ENCODE measurements around the gene RETREG3. TPM values are rescaled to one million over a fixed set of nuclear protein-coding genes. Genes with fewer than 3 reads are reported as not detected.

The RETREG3 gene
- total and polyA plus RNA-seq, 2 donors (not counting 1 experiment from before 2014, with no cell fraction given) = 44.1 to 108 TPM

GRCh38 chr17:42579794-42580551 is 29.2 kb downstream of the RETREG3 start:
- TF ChIP-seq EZH2 (IDR thresholded peaks at IDR 0.05; ENCODE audit: borderline replicate concordance, insufficient read depth, low read depth, low read length, poor library complexity, severe bottlenecking) = no peak
- TF ChIP-seq CTCF (IDR thresholded peaks at IDR 0.05) = no peak
- intact Hi-C loops (cut with micrococcal nuclease) = loop anchor here (10.0 kb wide), 1 partner anchor 415 kb away; the partner anchor contains the start of gene RPL27
- H3K79me2 ChIP-seq (ENCODE audit: control insufficient read depth, insufficient read depth, low read length) = peaks cover 14% of the 10 kb centered on the region
- H3K27ac ChIP-seq (ENCODE audit: low read length in 2 of 2) = peak overlapping the region in 1 of 2 donors; percentile 72
- Mint-ChIP-seq H3K4me3 (peak overlapping the region; percentile 30), H3K4me1 (peaks cover 40% of the 10 kb centered on the region), H3K27me3 (no peaks in the 10 kb centered on the region), H3K9me3 (ENCODE audit: insufficient read depth) (no peaks in the 10 kb centered on the region), H3K27ac (peak overlapping the region; percentile 78)
- no peak overlapping the region for H3K4me3 ChIP-seq (ENCODE audit: control extremely low read depth in 1 of 5, extremely low read depth in 1 of 5, insufficient read depth in 1 of 5, low read depth in 2 of 5, low read length in 4 of 5)
- no peak overlapping the region for H3K9ac ChIP-seq (ENCODE audit: low read length)
- peaks cover 12 to 30% of the 10 kb centered on the region in 2 donors for H3K4me1 ChIP-seq (ENCODE audit: control insufficient read depth in 2 of 2, insufficient read depth in 2 of 2, low read length in 2 of 2)
- no peaks in the 10 kb centered on the region for H3K27me3 ChIP-seq (replicated peaks in 1 of 4; ENCODE audit: control extremely low read depth in 1 of 4, control insufficient read depth in 3 of 4, insufficient read depth in 4 of 4, low read length in 3 of 4)
- WGBS (ENCODE audit: insufficient coverage) = no CpG with 5 or more reads among the region's 2 CpGs
- CTCF ChIA-PET = interaction anchor here (0.9 to 4.2 kb wide), 8 partner anchors 17 to 254 kb away, joined by 3 to 72 read pairs (median 4); partner anchors contain the start of genes BECN1, CCR10, PLEKHH3 and VPS25
- no peak overlapping the region for H3K4me2 ChIP-seq (replicated peaks; ENCODE audit: low read depth, low read length, poor library complexity, severe bottlenecking)
- ATAC-seq (ENCODE audit: low read depth) = no peak
- POLR2A ChIA-PET = interaction anchor here (2.7 kb wide), 1 partner anchor 31 kb away, joined by 12 read pairs; no protein-coding TSS in a partner anchor
- DNase-seq = no peak
- H4K20me1 ChIP-seq (ENCODE audit: control insufficient read depth, insufficient read depth, low read length, poor library complexity, severe bottlenecking) = peaks cover 15% of the 10 kb centered on the region
- no peaks in the 10 kb centered on the region for H3K9me3 ChIP-seq (ENCODE audit: control extremely low read depth in 1 of 3, control insufficient read depth in 2 of 3, insufficient read depth in 1 of 3, low read length in 2 of 3)
- peaks cover 12 to 56% of the 10 kb centered on the region in 2 experiments for H3K36me3 ChIP-seq (replicated peaks in 1 of 2; ENCODE audit: control extremely low read depth in 1 of 2, control insufficient read depth in 1 of 2, extremely low read depth in 1 of 2, insufficient read depth in 2 of 2, low read length in 1 of 2)
- H2AFZ ChIP-seq (ENCODE audit: insufficient read depth, low read depth, low read length, poor library complexity, severe bottlenecking) = no peak overlapping the region

Data from B cell (primary cell).